Activated naive CD4-positive, alpha-beta T cell treated with Interleukin-2 at 50 U/mL for 16 hours (primary cell): ENCODE results near the gene TCN1.

Source experiments
- DNase-seq: peaks from one replicate; pipeline ENCODE4 v3.0.0-alpha.2; 2020

The TCN1 gene

GRCh38 chr11:59807047-59807610, 59.2 kb downstream of the TCN1 start:
- no peak for DNase-seq

- no peak for DNase-seq
These were observed 62.2 kb downstream of the TCN1 start for GRCh38 chr11:59804061-59804460.
